ENCODE measurements around the gene MUC20. TPM values are rescaled to one million over a fixed set of nuclear protein-coding genes. Genes with fewer than 3 reads are reported as not detected.

MUC20 gene
- total and polyA plus RNA-seq, 9 of the 15 experiments (the other 6 are each of a cell fraction or from before 2014, with no cell fraction given): 0.03 to 0.23 (median 0.15) TPM; not detected in 3

- TF ChIP-seq GTF2B (IDR thresholded peaks at IDR 0.05; ENCODE audit: extremely low read depth, insufficient read length) (no peak), ETS2 (tag; IDR thresholded peaks at IDR 0.05; ENCODE audit: borderline replicate concordance, poor library complexity, severe bottlenecking) (no peak), CREB1 (IDR thresholded peaks at IDR 0.05) (no peak), CREB1 (CRISPR knock-in tag; IDR thresholded peaks at IDR 0.05) (no peak), HEY1 (CRISPR knock-in tag; IDR thresholded peaks at IDR 0.05; ENCODE audit: borderline replicate concordance) (no peak), COPS2 (conservative IDR thresholded peaks at IDR 0.05) (no peak), ZNF232 (CRISPR knock-in tag; IDR thresholded peaks at IDR 0.05) (no peak), E2F8 (IDR thresholded peaks at IDR 0.05; ENCODE audit: low read depth, partially characterized antibody) (no peak), MYC (IDR thresholded peaks at IDR 0.05; ENCODE audit: low read depth, low read length) (no peak), MYC (CRISPR knock-in tag; IDR thresholded peaks at IDR 0.05; ENCODE audit: borderline replicate concordance, low read depth) (0 out of 2 replicates have a peak, but pooled peaks have one; percentile 3), FOXK2 (conservative IDR thresholded peaks at IDR 0.05 in 1 of 2, IDR thresholded peaks at IDR 0.05 in 1 of 2; ENCODE audit: low read depth in 2 of 2) (no peak), ZNF696 (CRISPR knock-in tag; conservative IDR thresholded peaks at IDR 0.05) (no peak), TCF7 (IDR thresholded peaks at IDR 0.05; ENCODE audit: borderline replicate concordance) (no peak), ASH1L (IDR thresholded peaks at IDR 0.05; ENCODE audit: borderline replicate concordance, low read depth, partially characterized antibody) (no peak), CEBPB (tag; IDR thresholded peaks at IDR 0.05) (no peak)
These were observed 27.9 kb downstream of the MUC20 start (continued) for GRCh38 chr3:195748661-195749060.
